Liver (tissue), 3 donors: Measurements from ENCODE around the gene ALG9.

ENCODE experiments used
- ATF3 ChIP-seq: IDR thresholded peaks from 2 replicates; pipeline ENCODE4 v1.6.1; 2016; ENCODE audit warnings: antibody characterized with exemption
- CTCF ChIP-seq: fragments of 150-350 bp; IDR thresholded peaks from 2 replicates; pipeline ENCODE4 v1.5.1; 2017; ENCODE audit warnings: improper control_type of control experiment, low read depth, low read length; ENCODE audit not compliant: missing input control
- EGR1 ChIP-seq, 2 donors: IDR thresholded peaks; 2 replicates each; pipeline ENCODE4 v1.6.1; 2016 to 2018; ENCODE audit warnings: antibody characterized with exemption in 2 of 2, low read depth in 2 of 2
- FOXA1 ChIP-seq: IDR thresholded peaks from 2 replicates; pipeline ENCODE4 v1.6.1; 2016; ENCODE audit warnings: antibody characterized with exemption
- GABPA ChIP-seq, 2 donors: IDR thresholded peaks in 1 of 2; conservative IDR thresholded peaks in 1 of 2; 2 replicates each; pipeline ENCODE4 v1.6.1; 2016; ENCODE audit warnings: antibody characterized with exemption in 2 of 2, mild to moderate bottlenecking in 1 of 2, moderate library complexity in 1 of 2
- HNF4A ChIP-seq, 2 donors: conservative IDR thresholded peaks; 2 replicates each; pipeline ENCODE4 v1.6.1; 2016; ENCODE audit warnings: antibody characterized with exemption in 2 of 2, mild to moderate bottlenecking in 2 of 2
- RAD21 ChIP-seq, 2 donors: IDR thresholded peaks; 2 replicates each; pipeline ENCODE4 v1.6.1; 2016; ENCODE audit warnings: antibody characterized with exemption in 2 of 2, mild to moderate bottlenecking in 2 of 2
- RXRA ChIP-seq, 2 donors: IDR thresholded peaks; 2 replicates each; pipeline ENCODE4 v1.6.1; 2017 to 2018; ENCODE audit warnings: antibody characterized with exemption in 2 of 2, mild to moderate bottlenecking in 1 of 2
- SP1 ChIP-seq: IDR thresholded peaks from 2 replicates; pipeline ENCODE4 v1.6.1; 2018; ENCODE audit warnings: antibody characterized with exemption, mild to moderate bottlenecking
- TAF1 ChIP-seq: conservative IDR thresholded peaks from 2 replicates; pipeline ENCODE4 v1.6.1; 2016; ENCODE audit warnings: antibody characterized with exemption, mild to moderate bottlenecking
- YY1 ChIP-seq: IDR thresholded peaks from 2 replicates; pipeline ENCODE4 v1.6.1; 2016; ENCODE audit warnings: antibody characterized with exemption, mild to moderate bottlenecking
- TF ChIP-seq, protein P1 (sequence below): IDR thresholded peaks from 2 replicates; pipeline ENCODE4 v1.6.1; 2016; ENCODE audit warnings: antibody characterized with exemption, mild to moderate bottlenecking
- TF ChIP-seq, protein P2 (sequence below): IDR thresholded peaks from 2 replicates; pipeline ENCODE4 v1.6.1; 2016; ENCODE audit warnings: antibody characterized with exemption
- donor health status: healthy.
- donor health status: healthy.

GRCh38 chr11:111840143-111840542, 31.2 kb downstream of the ALG9 start:
- no peak for TF ChIP-seq CTCF
- peak; percentile 95 for TF ChIP-seq SP1
- TF ChIP-seq HNF4A (conservative IDR thresholded peaks at IDR 0.05): peak; percentile 97
- TF ChIP-seq RAD21 (IDR thresholded peaks at IDR 0.05): peak; percentile 64 to 72
- no peak for TF ChIP-seq TAF1
- TF ChIP-seq, protein P1, sequence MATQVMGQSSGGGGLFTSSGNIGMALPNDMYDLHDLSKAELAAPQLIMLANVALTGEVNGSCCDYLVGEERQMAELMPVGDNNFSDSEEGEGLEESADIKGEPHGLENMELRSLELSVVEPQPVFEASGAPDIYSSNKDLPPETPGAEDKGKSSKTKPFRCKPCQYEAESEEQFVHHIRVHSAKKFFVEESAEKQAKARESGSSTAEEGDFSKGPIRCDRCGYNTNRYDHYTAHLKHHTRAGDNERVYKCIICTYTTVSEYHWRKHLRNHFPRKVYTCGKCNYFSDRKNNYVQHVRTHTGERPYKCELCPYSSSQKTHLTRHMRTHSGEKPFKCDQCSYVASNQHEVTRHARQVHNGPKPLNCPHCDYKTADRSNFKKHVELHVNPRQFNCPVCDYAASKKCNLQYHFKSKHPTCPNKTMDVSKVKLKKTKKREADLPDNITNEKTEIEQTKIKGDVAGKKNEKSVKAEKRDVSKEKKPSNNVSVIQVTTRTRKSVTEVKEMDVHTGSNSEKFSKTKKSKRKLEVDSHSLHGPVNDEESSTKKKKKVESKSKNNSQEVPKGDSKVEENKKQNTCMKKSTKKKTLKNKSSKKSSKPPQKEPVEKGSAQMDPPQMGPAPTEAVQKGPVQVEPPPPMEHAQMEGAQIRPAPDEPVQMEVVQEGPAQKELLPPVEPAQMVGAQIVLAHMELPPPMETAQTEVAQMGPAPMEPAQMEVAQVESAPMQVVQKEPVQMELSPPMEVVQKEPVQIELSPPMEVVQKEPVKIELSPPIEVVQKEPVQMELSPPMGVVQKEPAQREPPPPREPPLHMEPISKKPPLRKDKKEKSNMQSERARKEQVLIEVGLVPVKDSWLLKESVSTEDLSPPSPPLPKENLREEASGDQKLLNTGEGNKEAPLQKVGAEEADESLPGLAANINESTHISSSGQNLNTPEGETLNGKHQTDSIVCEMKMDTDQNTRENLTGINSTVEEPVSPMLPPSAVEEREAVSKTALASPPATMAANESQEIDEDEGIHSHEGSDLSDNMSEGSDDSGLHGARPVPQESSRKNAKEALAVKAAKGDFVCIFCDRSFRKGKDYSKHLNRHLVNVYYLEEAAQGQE: peak; percentile 82
- TF ChIP-seq ATF3: peak; percentile 71
- TF ChIP-seq YY1: peak; percentile 93
- no peak for TF ChIP-seq EGR1 (IDR thresholded peaks at IDR 0.05; ENCODE audit: low read depth in 2 of 2)
- TF ChIP-seq, protein P2, sequence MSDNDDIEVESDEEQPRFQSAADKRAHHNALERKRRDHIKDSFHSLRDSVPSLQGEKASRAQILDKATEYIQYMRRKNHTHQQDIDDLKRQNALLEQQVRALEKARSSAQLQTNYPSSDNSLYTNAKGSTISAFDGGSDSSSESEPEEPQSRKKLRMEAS: peak; percentile 57
- TF ChIP-seq FOXA1: no peak
- TF ChIP-seq RXRA (IDR thresholded peaks at IDR 0.05): peak; percentile 95 to 96
- TF ChIP-seq GABPA (IDR thresholded peaks at IDR 0.05 in 1 of 2, conservative IDR thresholded peaks at IDR 0.05 in 1 of 2): peak in 1 of 2 donors; percentile 45
